Neural crest cell (in vitro differentiated cells): ENCODE measurements around the gene CCDC134. TPM values are rescaled to one million over a fixed set of nuclear protein-coding genes. Genes with fewer than 3 reads are reported as not detected.

Experiments
- DNase-seq: peaks from one replicate; pipeline ENCODE4 v3.0.0; 2021; ENCODE audit warnings: low read depth, mixed read lengths, low spot score
- H3K27ac Mint-ChIP-seq: one replicate; pipeline ENCODE4 v1.8.0; 2021; ENCODE audit warnings: mild to moderate bottlenecking, mixed read lengths; ENCODE audit not compliant: unreplicated experiment
- H3K27me3 Mint-ChIP-seq: 2 replicates; pipeline ENCODE4 v1.8.0; 2021; ENCODE audit warnings: low read depth, mild to moderate bottlenecking, mixed read lengths
- H3K36me3 Mint-ChIP-seq: 2 replicates; pipeline ENCODE4 v1.8.0; 2021; ENCODE audit warnings: low read depth, mild to moderate bottlenecking, mixed read lengths
- H3K4me1 Mint-ChIP-seq: 2 replicates; pipeline ENCODE4 v1.8.0; 2021; ENCODE audit warnings: mixed read lengths
- H3K4me3 Mint-ChIP-seq: one replicate; pipeline ENCODE4 v1.8.0; 2021; ENCODE audit warnings: mild to moderate bottlenecking, mixed read lengths
- H3K9me3 Mint-ChIP-seq: 2 replicates; pipeline ENCODE4 v1.8.0; 2021; ENCODE audit warnings: mixed read lengths
- CTCF ChIP-seq: fragments of 200-600 bp; sonication (generic); conservative IDR thresholded peaks from 2 replicates; pipeline ENCODE4 v1.5.0; 2021; ENCODE audit warnings: antibody characterized with exemption, mild to moderate bottlenecking
- total RNA-seq: library from RNA; stranded (reverse); gene quantifications from 2 replicates; pipeline ENCODE4 v1.2.1, GENCODE V29; 2021

The CCDC134 gene
- total RNA-seq, 1 donor from 2014 or later: 23.0 TPM

GRCh38 chr22:41813726-41814410 is 13.4 kb downstream of the CCDC134 start:
- H3K27me3 Mint-ChIP-seq: no peaks in the 10 kb centered on the region
- H3K4me1 Mint-ChIP-seq: no peaks in the 10 kb centered on the region
- H3K9me3 Mint-ChIP-seq: no peaks in the 10 kb centered on the region
- H3K27ac Mint-ChIP-seq: no peak overlapping the region
- TF ChIP-seq CTCF: no peak
- DNase-seq: no peak
- peaks cover 11% of the 10 kb centered on the region for H3K36me3 Mint-ChIP-seq
- H3K4me3 Mint-ChIP-seq: no peak overlapping the region

- Mint-ChIP-seq H3K27ac (no peak overlapping the region), H3K4me1 (peaks cover 5% of the 10 kb centered on the region), H3K27me3 (no peaks in the 10 kb centered on the region), H3K9me3 (no peaks in the 10 kb centered on the region), H3K36me3 (peaks cover 6% of the 10 kb centered on the region), H3K4me3 (no peak overlapping the region)
- no peak for DNase-seq
- no peak for TF ChIP-seq CTCF
These were observed 15.2 kb downstream of the CCDC134 start for GRCh38 chr22:41815716-41816115.

GRCh38 chr22:41816241-41816640 is 15.8 kb downstream of the CCDC134 start:
- no peak for DNase-seq
- Mint-ChIP-seq H3K36me3 (peaks cover 6% of the 10 kb centered on the region), H3K27me3 (no peaks in the 10 kb centered on the region), H3K9me3 (no peaks in the 10 kb centered on the region), H3K4me3 (no peak overlapping the region), H3K27ac (no peak overlapping the region), H3K4me1 (peaks cover 9% of the 10 kb centered on the region)
- no peak for TF ChIP-seq CTCF

- H3K9me3 Mint-ChIP-seq: no peaks in the 10 kb centered on the region
- H3K27me3 Mint-ChIP-seq: no peaks in the 10 kb centered on the region
- H3K36me3 Mint-ChIP-seq: peaks cover 8% of the 10 kb centered on the region
- H3K4me3 Mint-ChIP-seq: no peak overlapping the region
- no peak for TF ChIP-seq CTCF
- no peak for DNase-seq
- H3K4me1 Mint-ChIP-seq: peaks cover 14% of the 10 kb centered on the region
- H3K27ac Mint-ChIP-seq: no peak overlapping the region
These were observed 16.4 kb downstream of the CCDC134 start for GRCh38 chr22:41816871-41817270.

- Mint-ChIP-seq H3K4me1 (peaks cover 15% of the 10 kb centered on the region), H3K9me3 (no peaks in the 10 kb centered on the region), H3K27ac (no peak overlapping the region), H3K27me3 (no peaks in the 10 kb centered on the region), H3K4me3 (no peak overlapping the region), H3K36me3 (peaks cover 12% of the 10 kb centered on the region)
- no peak for DNase-seq
- no peak for TF ChIP-seq CTCF
These were observed 17.5 kb downstream of the CCDC134 start for GRCh38 chr22:41818011-41818410.
